ENCODE measurements around the gene SLC9C2. TPM values are rescaled to one million over a fixed set of nuclear protein-coding genes. Genes with fewer than 3 reads are reported as not detected.
A peak's percentile ranks its signal among the peaks of the same experiment; 100 is the strongest.

Gene SLC9C2
- total and polyA plus RNA-seq, 2 experiments from 2014 or later: not detected

- no peaks in the 10 kb centered on the region for H3K9me2 ChIP-seq (ENCODE audit: insufficient read depth)
- no peak overlapping the region for H3K4me2 ChIP-seq (ENCODE audit: unreplicated experiment)
- peak; percentile 60 for DNase-seq
- WGBS, 2 experiments (ENCODE audit: low coverage in 1 of 2, low lambda C conversion rate in 2 of 2, missing lambda C conversion rate in 2 of 2): 6 to 8% methylated on average over 4 of the region's 4 CpGs
- no peaks in the 10 kb centered on the region for H3K9me3 ChIP-seq (ENCODE audit: low read depth)
- H3F3A ChIP-seq (ENCODE audit: insufficient read depth): peaks cover 13% of the 10 kb centered on the region; the same call in 1 of the 2 replicates
- no peaks in the 10 kb centered on the region for H4K20me1 ChIP-seq (ENCODE audit: insufficient read depth)
- H3K27ac ChIP-seq: no peak overlapping the region
- no peak for TF ChIP-seq EZH2phosphoT487 (IDR thresholded peaks at IDR 0.05; ENCODE audit: insufficient read depth, low read depth)
- no peak for TF ChIP-seq EZH2 (IDR thresholded peaks at IDR 0.05; ENCODE audit: insufficient read depth, poor library complexity, severe bottlenecking)
- H3K4me1 ChIP-seq (ENCODE audit: insufficient read depth): peaks cover 10% of the 10 kb centered on the region
- H3K79me2 ChIP-seq (ENCODE audit: insufficient read depth): no peaks in the 10 kb centered on the region
- peak overlapping the region; percentile 72 for H2AFZ ChIP-seq
- in situ Hi-C loops (cut with MboI): no loop called here
- H3K36me3 ChIP-seq (ENCODE audit: low read depth): no peaks in the 10 kb centered on the region
- no peaks in the 10 kb centered on the region for H3K27me3 ChIP-seq (replicated peaks; ENCODE audit: insufficient read depth)
- H3K4me3 ChIP-seq: no peak overlapping the region
- H3K9ac ChIP-seq: no peak overlapping the region
These were observed 99.5 kb downstream of the SLC9C2 start for GRCh38 chr1:173503391-173503790.

- Histone ChIP-seq H3K9ac (no peak overlapping the region), H3K4me1 (ENCODE audit: insufficient read depth) (0 out of 2 replicates have a peak, but pooled peaks cover 3% of the 10 kb centered on the region), H3K4me3 (no peak overlapping the region), H3K4me2 (ENCODE audit: unreplicated experiment) (no peak overlapping the region), H3F3A (ENCODE audit: insufficient read depth) (peaks cover 5% of the 10 kb centered on the region; the same call in 1 of the 2 replicates), H3K36me3 (ENCODE audit: low read depth) (no peaks in the 10 kb centered on the region), H3K27me3 (replicated peaks; ENCODE audit: insufficient read depth) (no peaks in the 10 kb centered on the region), H4K20me1 (ENCODE audit: insufficient read depth) (no peaks in the 10 kb centered on the region), H3K79me2 (ENCODE audit: insufficient read depth) (no peaks in the 10 kb centered on the region), H3K27ac (no peak overlapping the region), H2AFZ (no peak overlapping the region), H3K9me2 (ENCODE audit: insufficient read depth) (no peaks in the 10 kb centered on the region), H3K9me3 (ENCODE audit: low read depth) (no peaks in the 10 kb centered on the region)
- WGBS, 2 experiments (ENCODE audit: low coverage in 1 of 2, low lambda C conversion rate in 2 of 2, missing lambda C conversion rate in 2 of 2): 77 to 84% methylated on average over 1 of the region's 1 CpG
- DNase-seq: no peak
- no peak for TF ChIP-seq EZH2phosphoT487 (IDR thresholded peaks at IDR 0.05; ENCODE audit: insufficient read depth, low read depth)
- TF ChIP-seq EZH2 (IDR thresholded peaks at IDR 0.05; ENCODE audit: insufficient read depth, poor library complexity, severe bottlenecking): no peak
- in situ Hi-C loops (cut with MboI): no loop called here
These were observed 100.8 kb downstream of the SLC9C2 start for GRCh38 chr1:173502104-173502503.

GRCh38 chr1:173499729-173500128 is 103.1 kb downstream of the SLC9C2 start:
- 40 to 47% methylated on average over 4 of the region's 4 CpGs for WGBS, 2 experiments (ENCODE audit: low coverage in 1 of 2, low lambda C conversion rate in 2 of 2, missing lambda C conversion rate in 2 of 2)
- no peaks in the 10 kb centered on the region for H3K27me3 ChIP-seq (replicated peaks; ENCODE audit: insufficient read depth)
- no peaks in the 10 kb centered on the region for H3K4me1 ChIP-seq (ENCODE audit: insufficient read depth)
- in situ Hi-C loops (cut with MboI): no loop called here
- H3K79me2 ChIP-seq (ENCODE audit: insufficient read depth): no peaks in the 10 kb centered on the region
- no peaks in the 10 kb centered on the region for H3F3A ChIP-seq (ENCODE audit: insufficient read depth)
- no peak for DNase-seq
- H3K9ac ChIP-seq: no peak overlapping the region
- no peak overlapping the region for H3K27ac ChIP-seq
- H3K4me2 ChIP-seq (ENCODE audit: unreplicated experiment): no peak overlapping the region
- H4K20me1 ChIP-seq (ENCODE audit: insufficient read depth): no peaks in the 10 kb centered on the region
- H2AFZ ChIP-seq: no peak overlapping the region
- no peaks in the 10 kb centered on the region for H3K9me2 ChIP-seq (ENCODE audit: insufficient read depth)
- H3K4me3 ChIP-seq: no peak overlapping the region
- no peaks in the 10 kb centered on the region for H3K9me3 ChIP-seq (ENCODE audit: low read depth)
- H3K36me3 ChIP-seq (ENCODE audit: low read depth): no peaks in the 10 kb centered on the region
- TF ChIP-seq EZH2phosphoT487 (IDR thresholded peaks at IDR 0.05; ENCODE audit: insufficient read depth, low read depth) (no peak), EZH2 (IDR thresholded peaks at IDR 0.05; ENCODE audit: insufficient read depth, poor library complexity, severe bottlenecking) (no peak)

GRCh38 chr1:173496757-173497320 is 106.0 kb downstream of the SLC9C2 start:
- no peak overlapping the region for H3K9ac ChIP-seq
- no peak for DNase-seq
- TF ChIP-seq EZH2 (IDR thresholded peaks at IDR 0.05; ENCODE audit: insufficient read depth, poor library complexity, severe bottlenecking): no peak

More at GRCh38 chr1:173496757-173497320, 106.0 kb downstream of the SLC9C2 start:
- Histone ChIP-seq H3K4me1 (ENCODE audit: insufficient read depth) (no peaks in the 10 kb centered on the region), H3K9me2 (ENCODE audit: insufficient read depth) (no peaks in the 10 kb centered on the region), H3K27ac (no peak overlapping the region), H3K4me2 (ENCODE audit: unreplicated experiment) (no peak overlapping the region), H3K9me3 (ENCODE audit: low read depth) (no peaks in the 10 kb centered on the region), H3K36me3 (ENCODE audit: low read depth) (no peaks in the 10 kb centered on the region), H2AFZ (no peak overlapping the region), H3K79me2 (ENCODE audit: insufficient read depth) (no peaks in the 10 kb centered on the region), H4K20me1 (ENCODE audit: insufficient read depth) (no peaks in the 10 kb centered on the region), H3F3A (ENCODE audit: insufficient read depth) (no peaks in the 10 kb centered on the region), H3K4me3 (no peak overlapping the region), H3K27me3 (replicated peaks; ENCODE audit: insufficient read depth) (no peaks in the 10 kb centered on the region)
- in situ Hi-C loops (cut with MboI): no loop called here
- 81 to 88% methylated on average over 2 of the region's 2 CpGs for WGBS, 2 experiments (ENCODE audit: low coverage in 1 of 2, low lambda C conversion rate in 2 of 2, missing lambda C conversion rate in 2 of 2)

Measured in GM23248 (cell line).